H7 (cell line): Measurements from ENCODE around the gene CLDN10. TPM values are rescaled to one million over a fixed set of nuclear protein-coding genes. Genes with fewer than 3 reads are reported as not detected.
"Not testable (repeated sequence)": the region's sequence is repeated elsewhere in the genome, so short reads cannot be mapped to it uniquely, and the experiment has no call there.

Experiments
- DNase-seq: peaks from one replicate; pipeline ENCODE4 v3.0.0; 2012
- H3K27me3 ChIP-seq: 2 replicates; pipeline ENCODE4 v1.6.0; 2011; ENCODE audit warnings: mild to moderate bottlenecking, low read length; ENCODE audit not compliant: control insufficient read depth, insufficient read depth
- H3K36me3 ChIP-seq: replicated peaks from 2 replicates; pipeline ENCODE4 v1.5.1; 2011; ENCODE audit warnings: low read length; ENCODE audit not compliant: control insufficient read depth, insufficient read depth
- H3K4me3 ChIP-seq: 2 replicates; pipeline ENCODE4 v1.5.1; 2011; ENCODE audit warnings: low read depth, mild to moderate bottlenecking, control low read depth, low read length, moderate library complexity; ENCODE audit not compliant: insufficient read depth
- total RNA-seq: library from RNA; depleted of rRNA; stranded (reverse); fragments of >200 nt; shearing (Covaris generic); gene quantifications from 2 replicates; pipeline ENCODE4 v1.2.3, GENCODE V29; 2014; rRNA removed

CLDN10 gene
- 17.8 and 21.9 TPM in 2 replicates for total RNA-seq

DNA sequence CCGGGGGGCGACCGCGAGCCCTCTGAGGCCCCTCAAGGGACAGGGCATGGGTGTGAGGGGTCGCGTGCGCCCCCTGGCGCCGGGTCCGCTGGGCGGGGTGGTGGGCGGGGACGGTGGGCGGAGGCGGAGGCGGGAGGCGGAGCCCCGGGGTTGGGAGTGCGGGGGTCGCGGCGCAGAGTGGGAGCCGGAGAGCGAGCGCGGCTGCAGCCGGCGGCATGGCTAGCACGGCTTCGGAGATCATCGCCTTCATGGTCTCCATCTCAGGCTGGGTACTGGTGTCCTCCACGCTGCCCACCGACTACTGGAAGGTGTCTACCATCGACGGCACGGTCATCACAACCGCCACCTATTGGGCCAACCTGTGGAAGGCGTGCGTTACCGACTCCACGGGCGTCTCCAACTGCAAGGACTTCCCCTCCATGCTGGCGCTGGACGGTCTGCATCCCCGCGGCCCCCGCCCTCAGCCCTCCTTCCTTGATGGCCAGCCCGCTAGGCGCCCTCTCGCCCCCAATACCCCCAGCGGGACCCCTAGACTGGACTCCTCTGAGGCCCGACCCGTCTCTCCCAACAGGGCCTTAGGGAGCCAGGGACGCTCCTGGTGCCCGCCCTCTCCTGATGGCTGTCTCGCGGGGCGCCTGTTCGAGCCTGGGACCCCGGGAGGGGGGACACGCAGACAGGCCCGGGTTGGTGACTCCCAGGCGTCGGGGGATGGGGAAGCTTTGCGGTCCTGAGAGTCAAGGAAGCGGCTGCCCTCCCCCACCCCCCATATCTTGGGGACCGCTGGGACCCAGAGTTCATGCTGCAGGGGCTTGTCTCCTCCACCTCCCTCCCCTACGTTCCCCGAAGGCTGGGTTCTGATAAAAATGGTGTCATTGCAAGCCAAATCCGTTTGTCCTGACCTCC is at the start of gene CLDN10:
Gene CLDN10, plus strand, starts transcription at position 182 of the 903 bp plus-strand sequence. Its CDS starts 34 bp downstream, at position 216.
- H3K27me3 ChIP-seq: peaks cover 18% of the 10 kb centered on the region; the same call in 1 of the 2 replicates
- H3K4me3 ChIP-seq: peak within 1 kb of the TSS; percentile 76

DNA sequence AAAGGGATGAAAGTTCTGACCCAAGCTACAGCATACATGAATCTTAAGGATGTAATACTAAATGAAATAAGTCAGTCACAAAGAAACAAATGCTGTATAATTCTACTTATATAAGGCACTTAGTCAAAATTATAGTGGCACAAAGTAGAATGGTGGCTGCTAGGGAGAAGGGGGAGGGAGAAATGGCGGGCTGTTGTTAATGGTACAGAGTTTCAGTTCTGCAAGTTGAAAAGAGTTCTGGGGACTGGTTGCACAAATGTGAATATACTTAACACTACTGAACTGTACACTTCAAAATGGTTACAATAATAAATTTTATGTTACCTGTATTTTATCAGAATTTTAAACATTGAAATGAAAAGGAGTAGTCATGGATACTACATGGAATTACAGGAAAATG is 48.9 kb upstream of the CLDN10 start:
- Histone ChIP-seq H3K27me3 (no peaks in the 10 kb centered on the region), H3K4me3 (no peak overlapping the region), H3K36me3 (no peaks in the 10 kb centered on the region)
- DNase-seq: no peak

More for the DNA sequence above, at the start of gene CLDN10:
- DNase-seq: peak; percentile 97
- no peaks in the 10 kb centered on the region for H3K36me3 ChIP-seq

- Histone ChIP-seq H3K36me3 (no peaks in the 10 kb centered on the region), H3K4me3 (no peak overlapping the region), H3K27me3 (no peaks in the 10 kb centered on the region)
- no peak for DNase-seq
These were observed 47.3 kb upstream of the CLDN10 start for GRCh38 chr13:95505265-95505664.

- no peaks in the 10 kb centered on the region for H3K36me3 ChIP-seq
- H3K27me3 ChIP-seq: no peaks in the 10 kb centered on the region
- H3K4me3 ChIP-seq: no peak overlapping the region
- no peak for DNase-seq
These were observed 46.5 kb upstream of the CLDN10 start for GRCh38 chr13:95505986-95506385.

- DNase-seq: no peak
- no peak overlapping the region for H3K4me3 ChIP-seq
- H3K36me3 ChIP-seq: no peaks in the 10 kb centered on the region
- H3K27me3 ChIP-seq: no peaks in the 10 kb centered on the region
These were observed 44.5 kb upstream of the CLDN10 start for GRCh38 chr13:95507991-95508390.

GRCh38 chr13:95508996-95509395 is 43.5 kb upstream of the CLDN10 start:
- Histone ChIP-seq H3K27me3 (no peaks in the 10 kb centered on the region), H3K4me3 (no peak overlapping the region), H3K36me3 (no peaks in the 10 kb centered on the region)
- no peak for DNase-seq

DNA sequence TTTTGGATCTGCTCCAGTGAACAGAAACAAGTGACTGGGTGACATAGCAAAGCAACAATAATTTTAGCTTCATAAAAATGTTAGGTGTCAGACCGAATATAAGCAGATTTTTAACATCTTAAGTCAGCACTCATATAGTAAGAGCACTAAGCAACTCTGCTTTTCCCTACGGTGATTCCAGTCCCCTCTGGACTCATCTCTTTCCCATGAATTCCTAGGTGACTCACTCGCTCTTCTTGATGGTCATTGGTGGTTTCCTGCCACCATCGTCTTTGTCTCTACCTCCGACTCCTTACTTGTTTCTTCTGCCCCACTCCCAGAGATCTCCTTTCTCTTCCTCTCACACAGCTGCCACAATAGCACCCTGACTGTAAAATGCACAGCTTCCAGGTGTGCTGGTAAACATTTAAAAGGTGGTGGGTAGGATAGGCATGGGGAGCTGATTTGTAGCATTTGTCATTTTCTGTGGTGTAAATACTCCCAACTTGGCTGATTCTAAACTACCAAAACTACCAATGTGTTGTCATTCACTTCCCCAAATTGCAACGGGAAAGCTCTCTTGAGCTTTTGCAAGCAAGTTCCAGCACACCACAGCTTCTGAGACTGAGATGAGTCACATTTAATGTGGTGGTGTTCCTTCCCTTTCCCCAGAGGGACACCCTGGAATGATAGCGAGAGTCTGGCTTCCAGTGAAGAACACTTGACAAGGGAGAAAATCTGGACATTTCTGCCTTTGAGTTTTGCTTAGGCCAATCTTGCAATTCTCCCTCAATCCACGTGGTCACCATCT is 42.8 kb upstream of the CLDN10 start:
- Histone ChIP-seq H3K4me3 (no peak overlapping the region), H3K36me3 (no peaks in the 10 kb centered on the region), H3K27me3 (no peaks in the 10 kb centered on the region)
- DNase-seq: no peak

DNA sequence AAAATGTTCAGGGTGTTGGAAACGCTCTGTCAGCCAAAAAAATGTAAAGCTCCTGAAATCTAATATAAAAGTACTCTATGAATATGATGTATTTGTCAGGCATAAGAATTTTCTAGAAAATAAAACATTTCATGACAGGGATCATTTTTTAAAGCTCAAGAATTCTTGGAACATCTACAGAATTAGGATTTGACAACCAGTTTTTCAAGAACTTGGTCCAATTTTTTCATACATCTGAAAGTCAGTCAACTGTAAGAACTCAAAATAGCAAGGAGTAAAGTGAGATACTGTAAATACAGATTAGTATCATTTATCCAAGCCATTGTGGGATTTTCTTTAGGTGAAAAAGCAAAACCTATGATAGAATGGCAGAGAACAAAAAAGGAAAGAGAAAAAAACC is 41.6 kb upstream of the CLDN10 start:
- Histone ChIP-seq H3K4me3 (no peak overlapping the region), H3K27me3 (no peaks in the 10 kb centered on the region), H3K36me3 (no peaks in the 10 kb centered on the region)
- DNase-seq: no peak

- H3K36me3 ChIP-seq: no peaks in the 10 kb centered on the region
- no peak overlapping the region for H3K4me3 ChIP-seq
- no peak for DNase-seq
- no peaks in the 10 kb centered on the region; the same call in 1 of the 2 replicates for H3K27me3 ChIP-seq
These were observed 40.1 kb upstream of the CLDN10 start for GRCh38 chr13:95512424-95512823.

GRCh38 chr13:95512957-95513356 is 39.6 kb upstream of the CLDN10 start:
- no peaks in the 10 kb centered on the region for H3K36me3 ChIP-seq
- H3K4me3 ChIP-seq: no peak overlapping the region

DNA sequence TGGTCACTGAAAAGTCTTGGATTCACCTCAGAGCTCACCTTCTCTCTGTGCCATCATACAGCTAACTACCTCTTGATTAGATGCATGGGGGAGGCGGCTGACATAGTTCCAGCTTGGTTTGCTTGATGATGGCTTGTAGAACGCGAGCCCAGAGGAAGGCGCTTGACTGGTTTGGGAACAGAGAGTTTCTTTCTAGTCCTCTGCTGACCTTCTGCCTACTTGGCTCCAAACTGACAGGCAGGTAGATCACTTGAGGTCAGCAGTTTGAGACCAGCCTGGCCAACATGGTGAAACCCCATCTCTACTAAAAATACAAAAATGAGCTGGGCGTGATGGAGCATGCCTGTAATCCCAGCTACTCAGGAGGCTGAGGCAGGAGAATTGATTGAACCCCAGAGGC is 36.9 kb upstream of the CLDN10 start:
- not testable (repeated sequence) for H3K4me3 ChIP-seq, H3K27me3 ChIP-seq, H3K36me3 ChIP-seq, DNase-seq

More at GRCh38 chr13:95512957-95513356, 39.6 kb upstream of the CLDN10 start:
- DNase-seq: no peak
- H3K27me3 ChIP-seq: no peaks in the 10 kb centered on the region; the same call in 1 of the 2 replicates

DNA sequence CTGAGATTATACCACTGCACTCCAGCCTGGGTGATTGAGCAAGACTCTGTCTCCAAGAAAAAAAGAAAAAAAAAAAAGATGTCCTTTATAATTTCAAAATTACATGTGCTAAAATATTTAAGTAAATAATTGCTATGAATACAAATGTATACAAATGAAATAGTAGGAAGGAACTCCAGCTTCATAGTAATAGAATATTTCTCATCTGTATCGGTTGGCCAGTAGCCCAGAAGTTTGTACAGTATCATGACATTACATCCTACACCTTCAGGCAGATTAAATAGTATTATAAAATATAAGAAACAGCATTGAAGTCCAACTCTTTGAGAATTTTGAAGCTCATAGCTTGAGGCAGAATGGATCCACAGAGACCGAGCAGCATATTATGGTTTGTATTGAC is 36.5 kb upstream of the CLDN10 start:
- no peaks in the 10 kb centered on the region for H3K36me3 ChIP-seq
- H3K27me3 ChIP-seq: no peaks in the 10 kb centered on the region; the same call in 1 of the 2 replicates
- DNase-seq: no peak
- no peak overlapping the region for H3K4me3 ChIP-seq

GRCh38 chr13:95516492-95516891 is 36.0 kb upstream of the CLDN10 start:
- no peaks in the 10 kb centered on the region for H3K36me3 ChIP-seq
- no peak overlapping the region for H3K4me3 ChIP-seq
- H3K27me3 ChIP-seq: no peaks in the 10 kb centered on the region; the same call in 1 of the 2 replicates
- DNase-seq: no peak

DNA sequence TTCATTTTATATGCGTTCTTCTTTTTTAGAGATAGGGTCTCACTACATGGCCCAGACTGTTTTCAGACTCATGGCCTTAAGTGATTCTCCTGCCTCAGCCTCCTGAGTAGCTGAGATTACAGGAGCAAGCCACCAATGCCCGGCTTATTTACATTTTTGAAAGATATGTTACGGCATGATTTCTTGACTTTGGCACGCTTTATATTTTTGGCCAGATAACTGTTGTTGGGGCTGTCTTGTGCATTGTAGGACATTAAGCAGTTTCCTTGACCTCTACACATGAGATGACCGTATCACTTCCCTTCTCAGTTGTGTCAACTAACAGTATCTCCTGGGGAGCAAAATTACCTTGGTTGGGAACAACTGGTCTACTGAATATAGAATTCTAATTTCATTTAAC is 28.9 kb upstream of the CLDN10 start:
- H3K36me3 ChIP-seq: no peaks in the 10 kb centered on the region
- DNase-seq: no peak
- H3K4me3 ChIP-seq: no peak overlapping the region
- H3K27me3 ChIP-seq: no peaks in the 10 kb centered on the region
